ENCODE results near the gene KRR1. TPM values are rescaled to one million over a fixed set of nuclear protein-coding genes. Genes with fewer than 3 reads are reported as not detected.

Gene KRR1
- total and polyA plus RNA-seq, 2 experiments from 2014 or later: 55.7 to 120 TPM

DNA sequence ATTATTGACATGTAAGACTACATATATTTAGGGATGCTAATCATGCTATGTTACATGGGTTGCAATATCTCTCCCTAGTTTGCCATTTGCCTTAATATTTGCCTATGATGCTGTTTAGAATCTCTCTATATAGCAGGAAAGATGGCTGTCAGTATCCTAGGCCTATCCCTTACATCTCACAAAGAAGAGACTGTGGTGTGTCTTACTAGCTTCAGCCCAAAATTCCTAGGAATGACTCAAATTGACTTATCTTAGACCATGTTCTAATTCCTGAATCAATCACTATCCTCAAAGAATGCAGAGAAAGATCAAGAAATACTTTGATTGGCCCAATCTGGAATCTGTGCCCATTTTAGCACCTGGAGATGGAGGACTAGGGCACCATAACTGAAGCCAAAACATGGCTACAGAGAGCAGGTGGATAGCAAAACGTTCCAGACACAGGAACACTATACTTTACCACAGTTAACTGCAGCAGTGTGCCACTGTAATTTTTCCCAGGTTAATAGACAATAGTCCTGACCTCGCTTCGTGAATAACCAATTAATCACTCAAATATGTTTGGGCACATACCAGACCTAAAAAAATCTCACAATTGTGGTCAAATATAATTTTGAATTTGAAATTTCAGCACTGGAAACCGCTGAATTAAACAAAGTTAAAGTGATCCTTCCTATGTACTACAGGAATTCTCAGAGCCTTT is 63.6 kb downstream of the KRR1 start:
- Histone ChIP-seq H3K27ac (ENCODE audit: low read depth) (no peak overlapping the region), H3K4me1 (ENCODE audit: insufficient read depth) (no peaks in the 10 kb centered on the region), H3K36me3 (ENCODE audit: insufficient read depth) (no peaks in the 10 kb centered on the region), H3K79me2 (replicated peaks; ENCODE audit: insufficient read depth) (no peaks in the 10 kb centered on the region), H4K20me1 (replicated peaks; ENCODE audit: insufficient read depth) (no peaks in the 10 kb centered on the region), H3K27me3 (ENCODE audit: insufficient read depth) (no peaks in the 10 kb centered on the region), H3F3A (replicated peaks; ENCODE audit: low read depth) (no peaks in the 10 kb centered on the region), H3K4me3 (no peak overlapping the region), H3K4me2 (no peak overlapping the region), H2AFZ (no peak overlapping the region), H3K9me2 (ENCODE audit: insufficient read depth) (peaks cover under 1% of the 10 kb centered on the region; the same call in 1 of the 2 replicates)
- Mint-ChIP-seq H3K27ac (no peak overlapping the region), H3K27me3 (ENCODE audit: insufficient read depth, low read depth, poor library complexity) (no peaks in the 10 kb centered on the region), H3K36me3 (ENCODE audit: low read depth) (no peaks in the 10 kb centered on the region), H3K4me1 (no peaks in the 10 kb centered on the region), H3K9me3 (peaks cover 3% of the 10 kb centered on the region; the same call in 1 of the 3 replicates), H3K4me3 (no peak overlapping the region)
- no peak for DNase-seq (ENCODE audit: low spot score)
- TF ChIP-seq, protein P1, sequence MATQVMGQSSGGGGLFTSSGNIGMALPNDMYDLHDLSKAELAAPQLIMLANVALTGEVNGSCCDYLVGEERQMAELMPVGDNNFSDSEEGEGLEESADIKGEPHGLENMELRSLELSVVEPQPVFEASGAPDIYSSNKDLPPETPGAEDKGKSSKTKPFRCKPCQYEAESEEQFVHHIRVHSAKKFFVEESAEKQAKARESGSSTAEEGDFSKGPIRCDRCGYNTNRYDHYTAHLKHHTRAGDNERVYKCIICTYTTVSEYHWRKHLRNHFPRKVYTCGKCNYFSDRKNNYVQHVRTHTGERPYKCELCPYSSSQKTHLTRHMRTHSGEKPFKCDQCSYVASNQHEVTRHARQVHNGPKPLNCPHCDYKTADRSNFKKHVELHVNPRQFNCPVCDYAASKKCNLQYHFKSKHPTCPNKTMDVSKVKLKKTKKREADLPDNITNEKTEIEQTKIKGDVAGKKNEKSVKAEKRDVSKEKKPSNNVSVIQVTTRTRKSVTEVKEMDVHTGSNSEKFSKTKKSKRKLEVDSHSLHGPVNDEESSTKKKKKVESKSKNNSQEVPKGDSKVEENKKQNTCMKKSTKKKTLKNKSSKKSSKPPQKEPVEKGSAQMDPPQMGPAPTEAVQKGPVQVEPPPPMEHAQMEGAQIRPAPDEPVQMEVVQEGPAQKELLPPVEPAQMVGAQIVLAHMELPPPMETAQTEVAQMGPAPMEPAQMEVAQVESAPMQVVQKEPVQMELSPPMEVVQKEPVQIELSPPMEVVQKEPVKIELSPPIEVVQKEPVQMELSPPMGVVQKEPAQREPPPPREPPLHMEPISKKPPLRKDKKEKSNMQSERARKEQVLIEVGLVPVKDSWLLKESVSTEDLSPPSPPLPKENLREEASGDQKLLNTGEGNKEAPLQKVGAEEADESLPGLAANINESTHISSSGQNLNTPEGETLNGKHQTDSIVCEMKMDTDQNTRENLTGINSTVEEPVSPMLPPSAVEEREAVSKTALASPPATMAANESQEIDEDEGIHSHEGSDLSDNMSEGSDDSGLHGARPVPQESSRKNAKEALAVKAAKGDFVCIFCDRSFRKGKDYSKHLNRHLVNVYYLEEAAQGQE (IDR thresholded peaks at IDR 0.05; ENCODE audit: unreplicated experiment): no peak
- TF ChIP-seq, protein P2, sequence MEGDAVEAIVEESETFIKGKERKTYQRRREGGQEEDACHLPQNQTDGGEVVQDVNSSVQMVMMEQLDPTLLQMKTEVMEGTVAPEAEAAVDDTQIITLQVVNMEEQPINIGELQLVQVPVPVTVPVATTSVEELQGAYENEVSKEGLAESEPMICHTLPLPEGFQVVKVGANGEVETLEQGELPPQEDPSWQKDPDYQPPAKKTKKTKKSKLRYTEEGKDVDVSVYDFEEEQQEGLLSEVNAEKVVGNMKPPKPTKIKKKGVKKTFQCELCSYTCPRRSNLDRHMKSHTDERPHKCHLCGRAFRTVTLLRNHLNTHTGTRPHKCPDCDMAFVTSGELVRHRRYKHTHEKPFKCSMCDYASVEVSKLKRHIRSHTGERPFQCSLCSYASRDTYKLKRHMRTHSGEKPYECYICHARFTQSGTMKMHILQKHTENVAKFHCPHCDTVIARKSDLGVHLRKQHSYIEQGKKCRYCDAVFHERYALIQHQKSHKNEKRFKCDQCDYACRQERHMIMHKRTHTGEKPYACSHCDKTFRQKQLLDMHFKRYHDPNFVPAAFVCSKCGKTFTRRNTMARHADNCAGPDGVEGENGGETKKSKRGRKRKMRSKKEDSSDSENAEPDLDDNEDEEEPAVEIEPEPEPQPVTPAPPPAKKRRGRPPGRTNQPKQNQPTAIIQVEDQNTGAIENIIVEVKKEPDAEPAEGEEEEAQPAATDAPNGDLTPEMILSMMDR (conservative IDR thresholded peaks at IDR 0.05; ENCODE audit: low read depth in 2 of 2): no peak
- TF ChIP-seq POLR2AphosphoS5 (IDR thresholded peaks at IDR 0.05; ENCODE audit: low read depth) (no peak), ZNF462 (CRISPR knock-in tag; IDR thresholded peaks at IDR 0.05) (no peak), EZH2phosphoT487 (IDR thresholded peaks at IDR 0.05; ENCODE audit: unreplicated experiment) (no peak), ZNF331 (CRISPR knock-in tag; IDR thresholded peaks at IDR 0.05; ENCODE audit: low read depth) (no peak), NANOG (IDR thresholded peaks at IDR 0.05; ENCODE audit: borderline replicate concordance) (no peak), JUNB (IDR thresholded peaks at IDR 0.05; ENCODE audit: unreplicated experiment) (no peak), ZNF114 (CRISPR knock-in tag; IDR thresholded peaks at IDR 0.05) (no peak), EZH2 (IDR thresholded peaks at IDR 0.05; ENCODE audit: low read depth, unreplicated experiment) (no peak), CREB1 (CRISPR knock-in tag; IDR thresholded peaks at IDR 0.05; ENCODE audit: low read depth) (no peak), STAT1 (IDR thresholded peaks at IDR 0.05; ENCODE audit: unreplicated experiment) (no peak)
- TF ChIP-seq, protein P3, sequence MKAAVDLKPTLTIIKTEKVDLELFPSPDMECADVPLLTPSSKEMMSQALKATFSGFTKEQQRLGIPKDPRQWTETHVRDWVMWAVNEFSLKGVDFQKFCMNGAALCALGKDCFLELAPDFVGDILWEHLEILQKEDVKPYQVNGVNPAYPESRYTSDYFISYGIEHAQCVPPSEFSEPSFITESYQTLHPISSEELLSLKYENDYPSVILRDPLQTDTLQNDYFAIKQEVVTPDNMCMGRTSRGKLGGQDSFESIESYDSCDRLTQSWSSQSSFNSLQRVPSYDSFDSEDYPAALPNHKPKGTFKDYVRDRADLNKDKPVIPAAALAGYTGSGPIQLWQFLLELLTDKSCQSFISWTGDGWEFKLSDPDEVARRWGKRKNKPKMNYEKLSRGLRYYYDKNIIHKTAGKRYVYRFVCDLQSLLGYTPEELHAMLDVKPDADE (IDR thresholded peaks at IDR 0.05): no peak
- no peak for ATAC-seq
